ENCODE measurements around the gene PTPRK.

The PTPRK gene

GRCh38 chr6:128171182-128171581, 349.2 kb downstream of the PTPRK start:
- DNase-seq: no peak

DNA sequence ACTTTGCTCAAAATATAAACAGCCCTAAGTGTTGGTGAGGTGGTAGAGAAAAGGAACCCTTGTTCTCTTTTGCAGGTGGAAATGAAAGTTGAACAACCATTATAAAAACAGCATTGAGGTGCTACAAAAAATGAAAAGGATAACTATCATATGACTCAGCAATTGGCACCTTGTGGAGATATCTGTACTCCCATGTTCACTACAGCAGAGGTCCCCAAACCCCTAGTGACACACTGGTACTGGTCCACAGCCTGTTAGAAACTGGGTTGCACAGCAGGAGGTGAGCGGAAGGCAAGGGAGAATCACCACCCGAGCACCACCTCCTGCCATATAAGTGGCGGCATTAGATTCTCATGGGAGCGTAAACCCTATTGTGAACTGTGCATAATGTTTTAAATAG, 352.2 kb downstream of the PTPRK start:
- DNase-seq: no peak

DNA sequence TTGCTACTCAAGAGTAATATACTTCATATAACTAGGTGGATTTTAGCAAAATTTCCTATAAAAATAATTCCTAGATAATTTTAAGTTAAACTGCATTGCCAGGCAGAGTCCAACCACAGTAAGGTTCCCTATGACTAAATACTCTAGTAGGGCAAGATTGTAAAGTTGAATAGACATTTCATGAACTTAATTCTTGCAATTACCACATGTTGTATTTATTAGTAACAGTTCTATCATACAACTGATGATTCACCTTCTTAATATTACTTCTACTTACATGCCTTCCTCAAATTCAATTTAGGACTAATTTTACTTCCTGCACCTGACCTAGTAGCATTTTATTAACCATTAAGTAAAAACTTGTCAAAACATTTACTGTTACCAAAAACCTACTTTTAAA, 352.8 kb downstream of the PTPRK start:
- no peak for DNase-seq

DNA sequence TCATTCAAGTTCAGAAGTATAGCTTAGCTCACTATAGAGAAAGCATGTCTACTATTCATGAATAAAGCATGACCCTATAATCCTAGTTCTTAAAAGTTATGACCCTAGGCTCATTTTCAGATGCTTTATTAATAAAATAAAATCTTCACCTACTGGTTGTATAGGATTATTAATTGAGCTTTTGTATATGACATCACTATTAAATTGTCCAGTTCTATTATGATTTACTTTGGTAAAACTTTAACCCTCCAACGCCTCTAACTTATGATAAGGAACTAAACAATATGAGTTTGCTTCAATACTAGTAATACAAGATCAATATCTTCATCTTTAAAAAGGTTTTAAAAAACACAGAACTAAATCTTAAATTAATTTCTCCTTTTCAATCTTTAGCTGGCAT, 356.1 kb downstream of the PTPRK start:
- no peak for DNase-seq

DNA sequence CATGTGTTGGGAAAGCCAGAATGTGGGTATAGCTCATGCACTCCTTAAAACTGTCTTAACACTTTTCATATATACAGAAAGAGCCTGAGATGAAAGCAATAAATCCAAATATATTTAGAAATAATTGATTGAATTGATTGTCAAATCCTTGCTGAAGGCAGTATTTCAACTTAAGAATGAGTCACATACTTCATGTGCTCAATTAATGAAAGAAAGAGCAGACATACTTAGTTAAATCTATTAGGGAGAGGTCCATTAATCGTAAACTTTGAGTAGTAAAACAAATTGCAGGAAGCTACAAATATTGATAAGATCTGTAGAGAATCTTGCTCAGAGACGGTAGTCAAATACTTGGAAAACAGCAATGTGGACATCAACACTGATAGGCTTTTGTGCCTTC, 358.0 kb downstream of the PTPRK start:
- DNase-seq: no peak

DNA sequence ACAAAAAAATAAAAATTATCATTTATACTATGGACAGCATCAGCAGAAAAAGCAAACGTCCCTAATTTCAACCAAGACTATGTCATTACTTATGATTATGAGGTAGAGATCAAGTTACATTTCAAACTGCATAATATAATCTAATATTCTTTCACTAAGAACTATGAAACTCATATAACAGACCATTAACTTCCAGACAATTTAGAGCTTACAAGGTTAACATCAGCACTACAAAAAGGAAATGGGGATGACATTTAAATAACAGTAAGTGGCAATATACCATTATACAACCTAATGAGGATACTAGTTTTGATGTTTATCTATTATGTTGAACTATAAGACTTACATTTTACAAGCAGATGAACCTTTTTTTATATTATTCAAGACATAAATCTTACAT, 358.6 kb downstream of the PTPRK start:
- DNase-seq: no peak

DNA sequence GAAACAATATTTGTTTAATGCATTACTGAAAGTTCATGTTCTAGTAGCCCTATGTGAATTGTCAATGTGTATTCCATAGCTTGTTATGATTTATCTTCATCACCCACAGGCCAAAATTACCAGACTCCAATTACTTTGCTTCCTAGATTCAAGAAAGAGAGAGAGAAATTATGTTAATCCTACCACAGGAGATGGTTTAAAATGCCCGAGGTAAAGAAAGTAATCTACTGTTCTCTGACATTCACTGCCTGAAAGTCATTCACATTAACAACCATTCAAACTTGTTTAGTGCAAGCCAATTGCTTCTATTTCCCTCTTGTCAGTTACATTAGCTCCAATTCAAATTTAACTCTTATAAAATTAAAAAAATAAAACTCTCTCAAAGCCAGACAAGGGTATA, 359.1 kb downstream of the PTPRK start:
- DNase-seq: no peak

DNA sequence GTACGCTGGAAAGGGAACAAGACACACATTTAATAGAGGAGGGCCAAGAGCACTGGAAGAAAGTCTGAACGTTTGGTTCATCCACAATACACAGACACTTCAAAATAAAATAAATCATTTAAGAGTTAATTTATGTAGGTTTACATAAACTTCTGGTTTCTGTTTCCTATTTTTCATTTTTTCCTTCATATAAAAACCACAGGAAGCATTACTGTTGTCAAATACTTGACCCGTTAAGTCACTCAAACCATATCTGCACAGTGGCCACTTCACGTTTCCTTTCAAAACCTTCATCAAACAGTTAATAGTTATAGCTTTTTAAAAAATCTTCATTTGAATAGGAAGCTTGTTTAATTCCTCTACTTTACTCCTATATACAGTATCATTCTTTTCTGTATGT, 361.9 kb downstream of the PTPRK start:
- no peak for DNase-seq

DNA sequence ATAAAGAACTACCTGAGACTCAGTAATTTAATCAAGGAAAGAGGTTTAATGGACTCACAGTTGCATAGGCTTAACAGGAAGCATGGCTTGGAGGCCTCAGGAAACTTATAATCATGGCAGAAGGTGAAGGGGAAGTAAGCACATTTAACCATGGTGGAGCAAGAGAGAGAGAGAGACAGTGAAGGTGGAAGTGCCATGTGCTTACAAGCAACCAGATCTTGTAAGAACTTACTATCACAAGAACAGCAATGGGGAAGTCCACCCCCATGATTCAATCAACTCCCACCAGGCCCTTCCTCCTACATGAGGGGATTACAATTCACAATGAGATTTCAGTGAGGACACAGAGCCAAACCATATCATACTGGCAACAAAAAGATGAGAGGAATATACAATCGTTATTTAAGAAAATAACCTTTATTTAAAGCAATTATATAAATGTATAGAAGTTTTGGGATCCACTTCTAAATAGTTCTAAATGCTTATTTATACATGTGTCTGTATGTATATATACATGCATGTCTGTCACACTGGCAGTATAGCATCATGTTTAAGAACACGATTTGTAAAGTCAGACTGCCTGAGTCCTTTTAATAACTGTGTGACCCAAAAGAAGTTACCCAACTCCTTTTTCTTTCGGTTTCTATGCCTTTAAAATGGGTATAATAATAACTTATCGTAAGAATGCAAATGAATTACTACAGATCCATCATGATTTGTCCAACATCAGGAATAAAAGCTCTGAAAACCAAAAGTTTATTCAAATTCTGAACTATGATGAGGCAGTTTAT, 363.9 kb downstream of the PTPRK start:
- no peak for DNase-seq

GRCh38 chr6:128155826-128156225, 364.6 kb downstream of the PTPRK start:
- no peak for DNase-seq

- DNase-seq: no peak
These were observed 367.8 kb downstream of the PTPRK start for GRCh38 chr6:128152551-128152950.

- DNase-seq: no peak
These were observed 370.0 kb downstream of the PTPRK start for GRCh38 chr6:128150376-128150775.

DNA sequence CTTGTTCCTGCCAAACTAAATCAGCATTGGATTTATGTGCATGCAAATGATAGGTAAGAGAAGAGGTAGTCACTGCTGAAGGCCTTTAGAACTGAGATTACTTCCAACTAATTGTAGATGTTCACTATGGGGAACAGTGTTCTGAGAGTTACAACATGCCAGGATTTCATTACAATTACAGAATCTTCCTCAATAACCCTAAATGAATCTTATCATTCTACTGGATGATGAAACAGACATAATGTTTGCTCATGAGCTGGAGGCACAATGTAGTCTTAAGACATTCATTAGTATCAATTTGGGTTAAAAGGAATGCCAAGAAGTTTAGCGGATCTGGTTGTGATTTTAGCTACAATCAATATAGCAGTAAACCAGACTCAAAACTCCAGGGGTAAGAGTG, 370.6 kb downstream of the PTPRK start:
- DNase-seq: no peak

- DNase-seq: no peak
These were observed 376.1 kb downstream of the PTPRK start for GRCh38 chr6:128144320-128144719.

- no peak for DNase-seq
These were observed 378.5 kb downstream of the PTPRK start for GRCh38 chr6:128141932-128142331.

DNA sequence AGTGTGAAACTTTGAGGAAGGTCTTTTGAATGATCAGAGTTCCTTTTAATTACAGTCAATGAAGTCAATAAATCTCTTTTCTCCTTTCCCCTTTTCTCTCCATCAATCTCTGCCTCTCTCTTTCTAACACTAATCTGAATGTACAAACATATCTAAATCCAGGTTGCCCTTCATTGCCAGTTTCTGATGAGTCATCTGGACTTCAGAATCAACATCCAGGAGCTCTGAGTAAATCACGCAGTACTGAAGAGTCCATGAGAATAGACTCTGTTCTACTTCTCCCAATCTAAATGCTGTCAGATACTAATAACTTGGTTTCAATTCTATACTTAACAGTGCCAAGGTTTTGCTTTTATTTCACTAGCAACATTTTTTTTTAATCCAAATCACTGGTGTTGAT, 380.9 kb downstream of the PTPRK start:
- no peak for DNase-seq

- DNase-seq: no peak
These were observed 381.7 kb downstream of the PTPRK start for GRCh38 chr6:128138694-128139093.

DNA sequence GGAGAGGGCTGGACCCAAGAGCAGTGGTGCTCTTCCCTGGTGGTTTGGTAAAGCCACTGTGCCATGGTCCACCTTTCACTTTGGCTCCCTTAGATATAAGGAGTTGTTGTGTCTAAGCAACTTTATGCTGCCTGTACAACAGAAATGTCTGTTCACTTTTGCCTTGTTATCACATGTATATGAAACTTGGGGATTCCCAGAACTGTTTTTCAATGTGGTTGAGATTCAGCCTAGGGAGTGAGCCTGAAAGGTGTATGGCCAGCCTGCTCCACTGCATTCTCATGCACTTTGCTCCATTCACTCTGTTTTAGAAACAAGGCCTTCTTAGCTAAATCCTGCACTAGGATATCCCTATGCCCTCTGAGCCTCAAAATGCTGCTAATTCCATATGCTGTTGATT, 385.1 kb downstream of the PTPRK start:
- no peak for DNase-seq

GRCh38 chr6:128131566-128131965, 388.8 kb downstream of the PTPRK start:
- no peak for DNase-seq

DNA sequence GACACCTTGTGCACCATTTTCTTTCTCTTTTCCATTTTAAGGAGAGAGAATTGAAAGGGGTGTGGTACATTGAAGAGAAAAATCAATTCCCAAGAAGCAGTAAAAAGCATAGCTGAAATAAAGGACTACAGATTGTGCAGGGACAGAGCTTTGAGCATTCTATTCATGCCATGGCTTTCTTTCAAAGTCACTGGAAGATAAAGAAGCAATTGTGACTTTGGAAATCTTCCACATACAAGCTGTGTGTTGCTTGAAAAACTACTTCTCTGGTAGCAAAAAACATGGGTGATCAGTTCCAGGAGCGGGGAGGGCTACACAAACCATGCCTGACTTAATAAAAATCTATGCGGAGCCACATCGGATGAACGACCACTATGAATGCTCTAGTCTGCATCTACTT, 389.4 kb downstream of the PTPRK start:
- no peak for DNase-seq

DNA sequence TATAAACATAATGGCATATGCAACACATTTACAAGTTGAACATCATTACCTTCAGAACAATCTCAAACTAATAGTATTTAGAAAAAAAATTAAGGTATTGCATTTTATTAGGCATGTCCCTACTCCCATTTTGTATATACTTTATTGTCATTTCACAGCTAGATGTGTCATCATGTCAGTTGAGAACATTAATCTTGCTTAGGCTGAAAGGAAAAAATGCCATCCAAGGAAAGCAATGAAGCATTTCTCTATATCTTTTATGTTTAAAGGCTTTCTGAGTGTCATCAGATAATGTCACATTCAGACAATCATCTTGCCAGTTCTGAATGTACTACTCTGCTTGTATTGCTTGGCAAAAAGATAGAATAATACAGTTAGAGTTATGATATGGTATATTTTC, 390.7 kb downstream of the PTPRK start:
- no peak for DNase-seq

DNA sequence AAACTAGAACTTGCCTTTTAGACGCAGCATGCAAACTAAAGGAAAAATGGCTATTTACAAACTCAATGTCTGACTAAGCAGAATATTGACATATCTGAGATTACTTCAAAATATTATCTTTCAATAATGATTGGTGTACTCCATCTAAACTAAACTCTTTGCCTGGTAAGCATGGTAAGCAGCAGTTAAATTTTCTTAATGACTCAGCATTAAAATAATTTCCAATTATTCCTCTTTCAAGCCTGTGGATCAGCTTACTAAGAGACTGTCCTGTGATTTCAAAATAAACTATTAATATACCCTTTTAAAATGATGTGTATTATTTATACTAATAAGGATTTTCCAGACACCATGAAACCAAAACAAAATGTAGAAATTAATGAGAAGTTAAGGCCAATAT, 392.7 kb downstream of the PTPRK start:
- no peak for DNase-seq

GRCh38 chr6:128124713-128125112, 395.7 kb downstream of the PTPRK start:
- DNase-seq: no peak

DNA sequence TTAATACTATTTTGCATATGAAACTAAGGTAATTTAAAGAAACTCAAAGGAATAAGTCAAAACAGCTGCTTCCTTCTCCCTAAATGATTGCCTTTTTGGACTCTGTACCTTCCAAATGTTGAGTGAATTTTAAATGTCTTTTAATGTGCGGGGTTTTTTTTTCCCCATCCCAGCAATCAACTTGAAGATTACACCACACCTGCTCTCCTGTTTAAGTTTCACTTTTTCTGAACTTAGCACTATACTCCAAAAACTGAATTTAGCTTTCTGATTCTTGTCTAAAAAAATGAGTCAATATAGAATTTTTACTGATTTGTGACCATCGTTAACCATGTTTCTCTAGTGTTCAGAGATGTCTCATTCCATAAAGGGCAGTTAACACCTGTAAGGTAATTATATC, 398.8 kb downstream of the PTPRK start:
- no peak for DNase-seq

GRCh38 chr6:128121190-128121589, 399.2 kb downstream of the PTPRK start:
- no peak for DNase-seq

Data from stimulated activated naive CD4-positive, alpha-beta T cell treated with Interleukin-2 at 50 U/mL for 16 hours (primary cell).